ENCODE measurements around the gene MRPS25.

Gene MRPS25

DNA sequence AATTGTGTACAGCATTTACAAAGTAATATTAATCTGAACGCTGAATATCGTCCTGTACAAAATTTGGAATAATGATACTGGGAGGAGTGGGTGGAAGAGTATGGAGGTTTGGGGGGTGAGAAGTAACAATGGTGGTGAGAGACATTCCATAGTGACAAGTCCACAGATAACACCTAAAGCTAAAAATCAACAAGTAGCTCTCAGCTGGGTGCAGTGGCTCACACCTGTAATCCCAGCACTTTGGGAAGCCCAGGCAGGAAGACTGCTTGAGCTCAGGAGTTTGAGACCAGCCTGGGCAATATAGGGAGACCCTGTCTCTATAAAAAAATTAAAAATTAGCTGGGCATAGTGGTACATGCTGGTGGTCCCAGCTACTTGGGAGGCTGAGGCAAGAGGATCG lies 5.1 kb downstream of the MRPS25 start:
- Histone ChIP-seq H3F3A (ENCODE audit: insufficient read depth, low read length) (no peaks in the 10 kb centered on the region), H3K9me2 (replicated peaks; ENCODE audit: insufficient read depth, low read length) (no peaks in the 10 kb centered on the region), H3K36me3 (replicated peaks; ENCODE audit: insufficient read depth, low read length) (0 out of 2 replicates have a peak, but pooled peaks cover 5% of the 10 kb centered on the region), H3K9me3 (replicated peaks; ENCODE audit: insufficient read depth, low read length) (no peaks in the 10 kb centered on the region), H3K9ac (ENCODE audit: low read length) (no peak overlapping the region), H3K4me2 (ENCODE audit: low read depth, low read length) (no peak overlapping the region), H3K4me3 (ENCODE audit: low read length) (no peak overlapping the region), H3K79me2 (ENCODE audit: low read length) (peaks cover 78% of the 10 kb centered on the region), H3K27me3 (replicated peaks; ENCODE audit: insufficient read depth, low read length) (no peaks in the 10 kb centered on the region), H4K20me1 (ENCODE audit: insufficient read depth, low read length) (peaks cover 7% of the 10 kb centered on the region; the same call in 1 of the 2 replicates), H2AFZ (ENCODE audit: low read length) (no peak overlapping the region), H3K27ac (ENCODE audit: low read length) (no peak overlapping the region), H3K4me1 (ENCODE audit: low read length) (peaks cover 5% of the 10 kb centered on the region)
- TF ChIP-seq EZH2 (optimal IDR thresholded peaks at IDR 0.05; ENCODE audit: low read depth, low read length) (no peak), EZH2phosphoT487 (IDR thresholded peaks at IDR 0.05; ENCODE audit: low read length) (no peak)
- TF ChIP-seq, protein P1, sequence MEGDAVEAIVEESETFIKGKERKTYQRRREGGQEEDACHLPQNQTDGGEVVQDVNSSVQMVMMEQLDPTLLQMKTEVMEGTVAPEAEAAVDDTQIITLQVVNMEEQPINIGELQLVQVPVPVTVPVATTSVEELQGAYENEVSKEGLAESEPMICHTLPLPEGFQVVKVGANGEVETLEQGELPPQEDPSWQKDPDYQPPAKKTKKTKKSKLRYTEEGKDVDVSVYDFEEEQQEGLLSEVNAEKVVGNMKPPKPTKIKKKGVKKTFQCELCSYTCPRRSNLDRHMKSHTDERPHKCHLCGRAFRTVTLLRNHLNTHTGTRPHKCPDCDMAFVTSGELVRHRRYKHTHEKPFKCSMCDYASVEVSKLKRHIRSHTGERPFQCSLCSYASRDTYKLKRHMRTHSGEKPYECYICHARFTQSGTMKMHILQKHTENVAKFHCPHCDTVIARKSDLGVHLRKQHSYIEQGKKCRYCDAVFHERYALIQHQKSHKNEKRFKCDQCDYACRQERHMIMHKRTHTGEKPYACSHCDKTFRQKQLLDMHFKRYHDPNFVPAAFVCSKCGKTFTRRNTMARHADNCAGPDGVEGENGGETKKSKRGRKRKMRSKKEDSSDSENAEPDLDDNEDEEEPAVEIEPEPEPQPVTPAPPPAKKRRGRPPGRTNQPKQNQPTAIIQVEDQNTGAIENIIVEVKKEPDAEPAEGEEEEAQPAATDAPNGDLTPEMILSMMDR (IDR thresholded peaks at IDR 0.05; ENCODE audit: low read length): no peak
- DNase-seq: no peak

DNA sequence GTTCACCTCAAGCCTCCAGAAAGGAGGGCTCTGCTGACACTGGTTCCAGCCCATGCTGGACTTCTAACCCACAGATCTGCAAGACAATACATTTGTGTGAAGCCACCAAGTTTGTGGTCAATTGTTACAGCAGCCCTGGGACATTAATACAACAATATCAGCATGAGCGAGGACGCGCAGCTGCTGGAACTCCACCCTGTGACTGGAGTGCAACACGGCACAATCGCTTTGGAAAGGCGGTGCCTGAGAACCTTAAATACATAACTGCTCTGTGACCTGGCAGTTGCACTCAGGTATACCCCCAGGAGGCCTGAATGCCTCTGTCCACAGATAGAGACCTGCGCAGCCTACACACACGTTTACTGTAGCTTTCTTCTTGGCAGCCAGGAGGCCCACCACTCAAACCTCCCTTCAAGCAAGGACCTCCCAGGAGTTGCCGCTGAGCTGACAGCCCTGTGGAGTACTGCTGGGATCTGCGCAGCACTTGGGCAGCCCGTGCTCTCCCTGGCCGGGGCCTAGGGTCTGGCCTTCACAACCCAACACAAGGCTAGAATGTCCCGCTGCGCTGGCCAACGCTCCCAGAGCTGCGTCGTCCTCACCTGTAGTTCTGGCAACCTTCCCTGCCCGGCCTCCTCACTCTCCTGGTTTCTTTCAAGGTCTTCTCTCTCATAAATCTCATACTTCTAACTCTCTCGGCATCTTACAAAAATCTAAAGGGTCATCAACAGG lies 8.3 kb downstream of the MRPS25 start:
- no peak overlapping the region for H3K27ac ChIP-seq (ENCODE audit: low read length)
- H3K4me3 ChIP-seq (ENCODE audit: low read length): no peak overlapping the region
- no peaks in the 10 kb centered on the region for H3K27me3 ChIP-seq (replicated peaks; ENCODE audit: insufficient read depth, low read length)
- no peak overlapping the region for H2AFZ ChIP-seq (ENCODE audit: low read length)
- TF ChIP-seq EZH2 (optimal IDR thresholded peaks at IDR 0.05; ENCODE audit: low read depth, low read length) (no peak), EZH2phosphoT487 (IDR thresholded peaks at IDR 0.05; ENCODE audit: low read length) (no peak)
- TF ChIP-seq, protein P1 (IDR thresholded peaks at IDR 0.05; ENCODE audit: low read length): no peak
- peaks cover 87% of the 10 kb centered on the region for H3K79me2 ChIP-seq (ENCODE audit: low read length)
- H3K4me1 ChIP-seq (ENCODE audit: low read length): no peaks in the 10 kb centered on the region
- DNase-seq: no peak
- no peak overlapping the region for H3K4me2 ChIP-seq (ENCODE audit: low read depth, low read length)
- no peaks in the 10 kb centered on the region for H3K9me3 ChIP-seq (replicated peaks; ENCODE audit: insufficient read depth, low read length)
- H3K9me2 ChIP-seq (replicated peaks; ENCODE audit: insufficient read depth, low read length): no peaks in the 10 kb centered on the region
- H3K36me3 ChIP-seq (replicated peaks; ENCODE audit: insufficient read depth, low read length): peaks cover 5% of the 10 kb centered on the region; the same call in 1 of the 2 replicates
- no peak overlapping the region for H3K9ac ChIP-seq (ENCODE audit: low read length)
- H3F3A ChIP-seq (ENCODE audit: insufficient read depth, low read length): no peaks in the 10 kb centered on the region; the same call in 1 of the 2 replicates
- H4K20me1 ChIP-seq (ENCODE audit: insufficient read depth, low read length): peaks cover 8% of the 10 kb centered on the region

DNA sequence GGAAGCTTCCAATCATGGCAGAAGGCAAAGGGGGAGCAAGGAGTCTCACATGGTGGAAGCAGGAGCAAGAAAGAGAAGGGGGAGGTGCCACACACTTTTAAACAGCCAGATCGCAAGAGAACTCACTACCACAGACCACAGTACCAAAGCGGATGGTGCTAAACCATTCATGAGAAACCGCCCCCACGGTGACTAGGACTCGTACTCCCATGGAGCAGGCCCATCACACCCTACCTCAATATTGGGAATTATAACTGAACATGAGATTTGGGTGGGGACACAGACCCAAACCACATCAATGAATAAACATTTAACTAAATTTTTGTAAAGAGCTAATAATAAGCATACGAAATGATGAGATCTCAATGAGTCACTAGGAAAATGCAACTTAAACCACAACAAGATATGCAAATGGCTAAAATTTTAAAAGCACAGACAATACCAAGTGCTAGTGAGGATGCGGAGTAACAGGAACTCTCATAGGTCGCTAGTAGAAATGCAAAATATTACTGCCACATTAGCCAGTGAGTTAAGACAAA lies 10.0 kb downstream of the MRPS25 start:
- no peak overlapping the region for H3K9ac ChIP-seq (ENCODE audit: low read length)
- H3K27me3 ChIP-seq (replicated peaks; ENCODE audit: insufficient read depth, low read length): no peaks in the 10 kb centered on the region
- peaks cover 15% of the 10 kb centered on the region for H3F3A ChIP-seq (ENCODE audit: insufficient read depth, low read length)
- H3K9me2 ChIP-seq (replicated peaks; ENCODE audit: insufficient read depth, low read length): no peaks in the 10 kb centered on the region
- H3K27ac ChIP-seq (ENCODE audit: low read length): no peak overlapping the region
- H2AFZ ChIP-seq (ENCODE audit: low read length): no peak overlapping the region
- DNase-seq: no peak
- H3K4me2 ChIP-seq (ENCODE audit: low read depth, low read length): no peak overlapping the region
- no peaks in the 10 kb centered on the region for H3K9me3 ChIP-seq (replicated peaks; ENCODE audit: insufficient read depth, low read length)
- H3K36me3 ChIP-seq (replicated peaks; ENCODE audit: insufficient read depth, low read length): peaks cover 5% of the 10 kb centered on the region; the same call in 1 of the 2 replicates
- TF ChIP-seq EZH2 (optimal IDR thresholded peaks at IDR 0.05; ENCODE audit: low read depth, low read length) (no peak), EZH2phosphoT487 (IDR thresholded peaks at IDR 0.05; ENCODE audit: low read length) (no peak)
- TF ChIP-seq, protein P1 (IDR thresholded peaks at IDR 0.05; ENCODE audit: low read length): no peak
- peaks cover 14% of the 10 kb centered on the region for H4K20me1 ChIP-seq (ENCODE audit: insufficient read depth, low read length)
- peaks cover 95% of the 10 kb centered on the region for H3K79me2 ChIP-seq (ENCODE audit: low read length)
- no peak overlapping the region for H3K4me3 ChIP-seq (ENCODE audit: low read length)
- peaks cover 15% of the 10 kb centered on the region for H3K4me1 ChIP-seq (ENCODE audit: low read length)

All from MM.1S (cell line).